GM12878 (cell line): ENCODE results near the gene PAGE4. TPM values are rescaled to one million over a fixed set of nuclear protein-coding genes. Genes with fewer than 3 reads are reported as not detected.

Experiments
- ASH2L ChIP-seq: fragments of 300-600, 200-600 bp; sonication (generic); IDR thresholded peaks from 2 replicates; pipeline ENCODE4 v1.6.1; 2017; ENCODE audit warnings: low read depth, mild to moderate bottlenecking, borderline replicate concordance
- ATF7 ChIP-seq: fragments of 450-650 bp; IDR thresholded peaks from 2 replicates; pipeline ENCODE4 v1.6.1; 2016; ENCODE audit warnings: low read depth, mild to moderate bottlenecking
- EP300 ChIP-seq, 2 experiments: fragments of 150-350 bp in 1 of 2; IDR thresholded peaks; 2 replicates each; pipeline ENCODE4 v1.6.1; 2011 to 2012; ENCODE audit warnings: low read depth in 2 of 2, low read length in 2 of 2, borderline replicate concordance in 1 of 2, improper control_type of control experiment in 1 of 2, inconsistent platforms in 1 of 2; ENCODE audit not compliant: control insufficient read depth in 1 of 2
- GATAD2B ChIP-seq: fragments of 450-650 bp; conservative IDR thresholded peaks from 2 replicates; pipeline ENCODE4 v1.6.1; 2017; ENCODE audit warnings: low read depth, mild to moderate bottlenecking, moderate library complexity
- MEF2A ChIP-seq: IDR thresholded peaks from 2 replicates; pipeline ENCODE4 v1.6.1; 2011; ENCODE audit warnings: low read depth, mild to moderate bottlenecking, low read length, moderate library complexity; ENCODE audit not compliant: insufficient read depth
- NFYA ChIP-seq: IDR thresholded peaks from 2 replicates; pipeline ENCODE4 v1.6.1; 2011; ENCODE audit warnings: low read depth, mild to moderate bottlenecking, low read length, improper control_type of control experiment, borderline replicate concordance
- POLR2A ChIP-seq: IDR thresholded peaks from 2 replicates; pipeline ENCODE4 v1.6.1; 2011; ENCODE audit warnings: low read depth, mild to moderate bottlenecking, low read length
- RAD21 ChIP-seq: IDR thresholded peaks from 2 replicates; pipeline ENCODE4 v1.6.1; 2011; ENCODE audit warnings: mild to moderate bottlenecking, low read depth, low read length, moderate library complexity; ENCODE audit not compliant: insufficient read depth
- RCOR1 ChIP-seq: conservative IDR thresholded peaks from 2 replicates; pipeline ENCODE4 v1.6.1; 2012; ENCODE audit warnings: low read depth, low read length, improper control_type of control experiment
- SMC3 ChIP-seq: IDR thresholded peaks from 2 replicates; pipeline ENCODE4 v1.6.1; 2011; ENCODE audit warnings: low read length, improper control_type of control experiment, borderline replicate concordance
- SREBF1 ChIP-seq: IDR thresholded peaks from 2 replicates; pipeline ENCODE4 v1.6.1; 2012; ENCODE audit warnings: mild to moderate bottlenecking, low read length
- SUPT20H ChIP-seq: IDR thresholded peaks from 2 replicates; pipeline ENCODE4 v1.6.1; 2011; ENCODE audit warnings: low read depth, mild to moderate bottlenecking, low read length, moderate library complexity, borderline replicate concordance; ENCODE audit not compliant: control insufficient read depth
- TCF3 ChIP-seq: IDR thresholded peaks from 2 replicates; pipeline ENCODE4 v1.6.1; 2012; ENCODE audit warnings: low read depth, mild to moderate bottlenecking, low read length, borderline replicate concordance; ENCODE audit not compliant: insufficient read depth
- USF1 ChIP-seq: IDR thresholded peaks from 2 replicates; pipeline ENCODE4 v1.6.1; 2011; ENCODE audit warnings: borderline replicate concordance, low read depth, mild to moderate bottlenecking, moderate library complexity, mixed read lengths, low read length; ENCODE audit not compliant: insufficient read depth; ENCODE audit errors: extremely low read length
- WRNIP1 ChIP-seq: IDR thresholded peaks from 2 replicates; pipeline ENCODE4 v1.6.1; 2011; ENCODE audit warnings: low read depth, low read length, improper control_type of control experiment, borderline replicate concordance
- polyA plus RNA-seq, 11 experiments: library from polyadenylated mRNA; depleted of rRNA in 4 of 11; unstranded in 6 of 11; stranded (reverse) in 5 of 11; fragments of >200 nt; fragmentation: Nextera tagmentation in 4 of 11; fragmentation: Illumina TruSeq in 1 of 11; extraction: Ambion mirVana in 4 of 11; extraction: Trizol in 1 of 11; gene quantifications; 1 replicate in 1 of 11; 2 replicates in 10 of 11; pipeline versions ENCODE4 v1.2.1 to v1.2.3, GENCODE V29; 2011 to 2016; ENCODE audit warnings: inconsistent platforms in 2 of 11, missing spikeins in 2 of 11, low read depth in 1 of 11
- total RNA-seq, 4 experiments: library from RNA; depleted of rRNA in 3 of 4; stranded (reverse); fragments of >200 nt in 3 of 4; fragmentation: Illumina TruSeq in 1 of 4; extraction: Trizol in 1 of 4; gene quantifications; 2 replicates each; pipeline versions ENCODE4 v1.2.1 to v1.2.3, GENCODE V29; 2013 to 2021
- TF ChIP-seq, protein P1 (sequence below): IDR thresholded peaks from 2 replicates; pipeline ENCODE4 v1.6.1; 2011; ENCODE audit warnings: low read depth, low read length, improper control_type of control experiment, borderline replicate concordance
- TF ChIP-seq, protein P2 (sequence below): fragments of 450-650 bp; IDR thresholded peaks from 2 replicates; pipeline ENCODE4 v1.6.1; 2017; ENCODE audit warnings: antibody characterized with exemption, mild to moderate bottlenecking, moderate library complexity
- TF ChIP-seq, protein P3 (sequence below): fragments of 450-650 bp; IDR thresholded peaks from 2 replicates; pipeline ENCODE4 v1.6.1; 2016; ENCODE audit warnings: mild to moderate bottlenecking
- TF ChIP-seq, protein P4 (sequence below), 3 experiments: IDR thresholded peaks in 2 of 3; conservative IDR thresholded peaks in 1 of 3; 2 replicates each; pipeline ENCODE4 v1.5.1; 2011; ENCODE audit warnings: low read depth in 3 of 3, low read length in 3 of 3, mild to moderate bottlenecking in 3 of 3, control low read depth in 2 of 3, moderate library complexity in 2 of 3, inconsistent platforms in 1 of 3, mixed read lengths in 1 of 3; ENCODE audit not compliant: control insufficient read depth in 2 of 3, insufficient read depth in 1 of 3; ENCODE audit errors: extremely low read depth in 1 of 3

The PAGE4 gene
- total and polyA plus RNA-seq, 10 of the 15 experiments (the other 5 are each of a cell fraction or from before 2014, with no cell fraction given), result not detected

DNA sequence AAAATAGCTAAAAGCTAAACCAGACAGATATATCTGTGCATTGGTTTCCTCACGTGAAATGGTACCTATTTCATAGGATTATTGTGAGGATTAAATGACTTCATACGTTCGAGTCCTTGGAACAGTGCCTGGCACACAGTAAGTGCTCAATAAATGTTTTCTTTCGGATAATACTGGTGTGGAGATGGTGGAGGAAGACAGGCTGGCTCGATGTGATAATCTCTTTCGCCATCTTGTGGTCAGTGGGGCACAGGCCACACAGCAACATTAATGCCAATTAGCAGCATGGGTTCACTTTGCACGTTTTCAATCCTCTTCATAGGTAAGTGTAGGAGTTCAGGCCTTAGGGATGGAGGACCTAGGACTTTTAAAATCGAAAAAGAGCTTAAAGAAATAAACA, 9.3 kb downstream of the PAGE4 start (continued):
- TF ChIP-seq EP300 (IDR thresholded peaks at IDR 0.05; ENCODE audit: borderline replicate concordance in 1 of 2, control insufficient read depth in 1 of 2, low read depth in 2 of 2, low read length in 2 of 2) (no peak), ASH2L (no peak), POLR2A (no peak), TCF3 (no peak), WRNIP1 (no peak), MEF2A (no peak), NFYA (no peak), GATAD2B (no peak), SREBF1 (no peak), SUPT20H (no peak), USF1 (no peak), SMC3 (peak; percentile 58), ATF7 (no peak), RCOR1 (no peak), RAD21 (peak; percentile 53)
- TF ChIP-seq, protein P1, sequence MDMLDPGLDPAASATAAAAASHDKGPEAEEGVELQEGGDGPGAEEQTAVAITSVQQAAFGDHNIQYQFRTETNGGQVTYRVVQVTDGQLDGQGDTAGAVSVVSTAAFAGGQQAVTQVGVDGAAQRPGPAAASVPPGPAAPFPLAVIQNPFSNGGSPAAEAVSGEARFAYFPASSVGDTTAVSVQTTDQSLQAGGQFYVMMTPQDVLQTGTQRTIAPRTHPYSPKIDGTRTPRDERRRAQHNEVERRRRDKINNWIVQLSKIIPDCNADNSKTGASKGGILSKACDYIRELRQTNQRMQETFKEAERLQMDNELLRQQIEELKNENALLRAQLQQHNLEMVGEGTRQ, result no peak
- TF ChIP-seq, protein P2, sequence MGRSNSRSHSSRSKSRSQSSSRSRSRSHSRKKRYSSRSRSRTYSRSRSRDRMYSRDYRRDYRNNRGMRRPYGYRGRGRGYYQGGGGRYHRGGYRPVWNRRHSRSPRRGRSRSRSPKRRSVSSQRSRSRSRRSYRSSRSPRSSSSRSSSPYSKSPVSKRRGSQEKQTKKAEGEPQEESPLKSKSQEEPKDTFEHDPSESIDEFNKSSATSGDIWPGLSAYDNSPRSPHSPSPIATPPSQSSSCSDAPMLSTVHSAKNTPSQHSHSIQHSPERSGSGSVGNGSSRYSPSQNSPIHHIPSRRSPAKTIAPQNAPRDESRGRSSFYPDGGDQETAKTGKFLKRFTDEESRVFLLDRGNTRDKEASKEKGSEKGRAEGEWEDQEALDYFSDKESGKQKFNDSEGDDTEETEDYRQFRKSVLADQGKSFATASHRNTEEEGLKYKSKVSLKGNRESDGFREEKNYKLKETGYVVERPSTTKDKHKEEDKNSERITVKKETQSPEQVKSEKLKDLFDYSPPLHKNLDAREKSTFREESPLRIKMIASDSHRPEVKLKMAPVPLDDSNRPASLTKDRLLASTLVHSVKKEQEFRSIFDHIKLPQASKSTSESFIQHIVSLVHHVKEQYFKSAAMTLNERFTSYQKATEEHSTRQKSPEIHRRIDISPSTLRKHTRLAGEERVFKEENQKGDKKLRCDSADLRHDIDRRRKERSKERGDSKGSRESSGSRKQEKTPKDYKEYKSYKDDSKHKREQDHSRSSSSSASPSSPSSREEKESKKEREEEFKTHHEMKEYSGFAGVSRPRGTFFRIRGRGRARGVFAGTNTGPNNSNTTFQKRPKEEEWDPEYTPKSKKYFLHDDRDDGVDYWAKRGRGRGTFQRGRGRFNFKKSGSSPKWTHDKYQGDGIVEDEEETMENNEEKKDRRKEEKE, result no peak
- TF ChIP-seq, protein P3, sequence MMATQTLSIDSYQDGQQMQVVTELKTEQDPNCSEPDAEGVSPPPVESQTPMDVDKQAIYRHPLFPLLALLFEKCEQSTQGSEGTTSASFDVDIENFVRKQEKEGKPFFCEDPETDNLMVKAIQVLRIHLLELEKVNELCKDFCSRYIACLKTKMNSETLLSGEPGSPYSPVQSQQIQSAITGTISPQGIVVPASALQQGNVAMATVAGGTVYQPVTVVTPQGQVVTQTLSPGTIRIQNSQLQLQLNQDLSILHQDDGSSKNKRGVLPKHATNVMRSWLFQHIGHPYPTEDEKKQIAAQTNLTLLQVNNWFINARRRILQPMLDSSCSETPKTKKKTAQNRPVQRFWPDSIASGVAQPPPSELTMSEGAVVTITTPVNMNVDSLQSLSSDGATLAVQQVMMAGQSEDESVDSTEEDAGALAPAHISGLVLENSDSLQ, result no peak
- TF ChIP-seq, protein P4, sequence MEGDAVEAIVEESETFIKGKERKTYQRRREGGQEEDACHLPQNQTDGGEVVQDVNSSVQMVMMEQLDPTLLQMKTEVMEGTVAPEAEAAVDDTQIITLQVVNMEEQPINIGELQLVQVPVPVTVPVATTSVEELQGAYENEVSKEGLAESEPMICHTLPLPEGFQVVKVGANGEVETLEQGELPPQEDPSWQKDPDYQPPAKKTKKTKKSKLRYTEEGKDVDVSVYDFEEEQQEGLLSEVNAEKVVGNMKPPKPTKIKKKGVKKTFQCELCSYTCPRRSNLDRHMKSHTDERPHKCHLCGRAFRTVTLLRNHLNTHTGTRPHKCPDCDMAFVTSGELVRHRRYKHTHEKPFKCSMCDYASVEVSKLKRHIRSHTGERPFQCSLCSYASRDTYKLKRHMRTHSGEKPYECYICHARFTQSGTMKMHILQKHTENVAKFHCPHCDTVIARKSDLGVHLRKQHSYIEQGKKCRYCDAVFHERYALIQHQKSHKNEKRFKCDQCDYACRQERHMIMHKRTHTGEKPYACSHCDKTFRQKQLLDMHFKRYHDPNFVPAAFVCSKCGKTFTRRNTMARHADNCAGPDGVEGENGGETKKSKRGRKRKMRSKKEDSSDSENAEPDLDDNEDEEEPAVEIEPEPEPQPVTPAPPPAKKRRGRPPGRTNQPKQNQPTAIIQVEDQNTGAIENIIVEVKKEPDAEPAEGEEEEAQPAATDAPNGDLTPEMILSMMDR (IDR thresholded peaks at IDR 0.05 in 2 of 3, conservative IDR thresholded peaks at IDR 0.05 in 1 of 3; ENCODE audit: control insufficient read depth in 2 of 3, extremely low read depth in 1 of 3, insufficient read depth in 1 of 3, low read depth in 3 of 3, low read length in 3 of 3), result peak; percentile 67 to 75 (median 69)
